Right lobe of liver (tissue), 4 donors: ENCODE results near the gene SNTB2.

ENCODE experiments used
- POLR2A ChIP-seq: fragments of 450-650 bp; IDR thresholded peaks from one replicate; pipeline ENCODE4 v1.6.1; 2017; ENCODE audit warnings: antibody characterized with exemption, mild to moderate bottlenecking
- TF ChIP-seq, protein P1 (sequence below), 4 donors: fragments of 200-600 bp in 3 of 4; fragments of 450-650 bp in 1 of 4; IDR thresholded peaks; one replicate each; pipeline versions ENCODE4 v1.5.1 to v1.8.0; 2016 to 2022; ENCODE audit warnings: antibody characterized with exemption in 4 of 4, mild to moderate bottlenecking in 2 of 4
- donor health status: DM: no; HTN: no; CAD: no.
- donor health status: DM: no; HTN: no; CAD: no.
- donor health status: DM: no; HTN: yes; CAD: no.

DNA sequence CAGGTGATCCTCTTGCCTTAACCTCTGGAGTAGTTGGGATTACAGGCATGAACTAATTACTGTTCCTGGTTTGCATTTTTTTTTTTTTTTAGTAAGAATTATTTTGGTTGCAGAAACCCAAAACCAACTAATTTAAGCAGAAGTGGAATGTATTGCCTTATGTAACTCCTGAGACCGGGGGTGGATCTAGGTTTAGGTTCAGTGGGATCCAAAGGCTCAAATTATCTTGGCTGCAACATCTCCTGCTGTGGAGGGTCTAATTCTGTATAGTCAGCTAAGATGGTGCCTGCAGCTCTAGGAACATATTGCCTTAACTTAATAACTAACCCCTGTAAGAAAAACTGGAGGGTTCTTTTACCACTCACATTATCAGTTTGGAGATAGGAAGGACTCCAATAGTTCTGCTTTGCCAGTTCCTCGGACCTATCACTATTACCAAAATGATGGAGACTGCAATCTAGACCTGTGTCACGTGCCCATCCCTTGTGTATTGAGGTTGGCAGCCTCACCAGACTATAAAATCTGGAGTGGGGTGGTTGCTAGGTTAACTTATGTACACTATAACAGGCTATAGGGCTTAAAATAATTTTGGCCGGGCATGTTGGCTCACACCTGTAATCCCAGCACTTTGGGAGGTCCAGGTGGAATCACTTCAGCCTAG lies 8.5 kb downstream of the SNTB2 start:
- TF ChIP-seq POLR2A: no peak
- TF ChIP-seq, protein P1, sequence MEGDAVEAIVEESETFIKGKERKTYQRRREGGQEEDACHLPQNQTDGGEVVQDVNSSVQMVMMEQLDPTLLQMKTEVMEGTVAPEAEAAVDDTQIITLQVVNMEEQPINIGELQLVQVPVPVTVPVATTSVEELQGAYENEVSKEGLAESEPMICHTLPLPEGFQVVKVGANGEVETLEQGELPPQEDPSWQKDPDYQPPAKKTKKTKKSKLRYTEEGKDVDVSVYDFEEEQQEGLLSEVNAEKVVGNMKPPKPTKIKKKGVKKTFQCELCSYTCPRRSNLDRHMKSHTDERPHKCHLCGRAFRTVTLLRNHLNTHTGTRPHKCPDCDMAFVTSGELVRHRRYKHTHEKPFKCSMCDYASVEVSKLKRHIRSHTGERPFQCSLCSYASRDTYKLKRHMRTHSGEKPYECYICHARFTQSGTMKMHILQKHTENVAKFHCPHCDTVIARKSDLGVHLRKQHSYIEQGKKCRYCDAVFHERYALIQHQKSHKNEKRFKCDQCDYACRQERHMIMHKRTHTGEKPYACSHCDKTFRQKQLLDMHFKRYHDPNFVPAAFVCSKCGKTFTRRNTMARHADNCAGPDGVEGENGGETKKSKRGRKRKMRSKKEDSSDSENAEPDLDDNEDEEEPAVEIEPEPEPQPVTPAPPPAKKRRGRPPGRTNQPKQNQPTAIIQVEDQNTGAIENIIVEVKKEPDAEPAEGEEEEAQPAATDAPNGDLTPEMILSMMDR (IDR thresholded peaks at IDR 0.05): no peak
